HG03097 (cell line): ENCODE results near the gene LSAMP.

ENCODE experiments used
- ATAC-seq: cut with Tn5 transposase; IDR thresholded peaks from one replicate; pipeline ENCODE4 v1.9.1; 2021; ENCODE audit not compliant: unreplicated experiment, low FRiP score

The LSAMP gene

GRCh38 chr3:116300226-116300625, 145.1 kb downstream of the LSAMP start:
- ATAC-seq: no peak

GRCh38 chr3:116299646-116300081, 145.6 kb downstream of the LSAMP start:
- no peak for ATAC-seq

DNA sequence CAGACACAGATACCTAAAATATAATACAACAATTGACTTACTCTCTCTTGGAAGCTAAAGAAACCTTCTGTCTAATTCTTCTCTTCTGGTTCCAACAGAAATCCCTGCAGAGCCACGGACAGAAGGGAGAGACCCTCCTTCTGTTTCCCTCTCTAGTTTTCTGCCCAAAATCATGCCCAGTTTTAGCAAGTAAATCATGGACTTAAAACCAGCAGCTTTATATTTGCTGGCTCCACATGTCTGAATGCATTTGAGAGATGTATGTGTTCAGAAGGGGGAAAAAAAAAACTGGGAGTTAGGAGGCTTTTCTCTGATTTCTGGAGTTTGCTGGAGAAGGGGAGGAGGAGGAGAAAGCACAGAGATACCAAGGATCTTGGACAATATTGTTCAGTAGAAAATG, 147.1 kb downstream of the LSAMP start:
- no peak for ATAC-seq

GRCh38 chr3:116291141-116291540, 154.1 kb downstream of the LSAMP start:
- no peak for ATAC-seq

GRCh38 chr3:116288485-116288884, 156.8 kb downstream of the LSAMP start:
- no peak for ATAC-seq

GRCh38 chr3:116285781-116286421, 159.4 kb downstream of the LSAMP start:
- no peak for ATAC-seq

DNA sequence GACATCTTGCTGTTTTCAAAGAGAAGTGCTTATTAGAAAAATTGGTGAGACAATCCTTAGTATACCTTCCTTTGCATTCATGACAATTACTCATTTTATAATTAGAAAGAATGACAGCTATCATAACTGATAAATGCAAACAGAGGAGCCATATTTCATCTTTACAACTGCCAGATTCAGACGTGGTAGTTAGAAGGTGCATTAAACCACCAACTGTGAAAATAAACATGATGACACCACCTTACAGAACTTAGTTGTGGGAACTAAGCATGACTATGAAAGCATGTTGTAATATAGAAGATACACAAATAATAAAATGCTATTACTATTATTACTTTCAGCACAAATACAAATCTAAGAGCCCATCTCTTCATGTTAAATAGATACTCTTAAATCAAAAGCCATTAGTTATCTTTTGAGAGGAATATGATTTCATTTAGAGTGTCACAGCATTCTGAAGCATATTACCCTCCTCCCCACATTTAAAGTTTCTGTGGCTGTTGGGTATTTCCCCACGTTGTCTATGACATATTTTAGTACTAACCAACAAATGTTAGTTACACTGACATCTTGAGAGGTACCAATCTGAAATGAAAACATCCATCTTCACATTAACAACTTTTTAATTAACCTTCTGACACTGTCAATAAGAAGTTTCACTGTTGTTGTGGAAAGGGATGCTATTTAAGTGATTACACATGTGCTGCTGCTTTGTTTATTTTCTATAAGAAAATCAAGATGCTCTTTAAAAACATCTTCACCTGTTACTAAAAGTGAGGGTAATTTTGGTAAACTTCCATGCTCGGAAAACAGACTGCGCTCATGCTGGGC, 163.8 kb downstream of the LSAMP start:
- no peak for ATAC-seq

DNA sequence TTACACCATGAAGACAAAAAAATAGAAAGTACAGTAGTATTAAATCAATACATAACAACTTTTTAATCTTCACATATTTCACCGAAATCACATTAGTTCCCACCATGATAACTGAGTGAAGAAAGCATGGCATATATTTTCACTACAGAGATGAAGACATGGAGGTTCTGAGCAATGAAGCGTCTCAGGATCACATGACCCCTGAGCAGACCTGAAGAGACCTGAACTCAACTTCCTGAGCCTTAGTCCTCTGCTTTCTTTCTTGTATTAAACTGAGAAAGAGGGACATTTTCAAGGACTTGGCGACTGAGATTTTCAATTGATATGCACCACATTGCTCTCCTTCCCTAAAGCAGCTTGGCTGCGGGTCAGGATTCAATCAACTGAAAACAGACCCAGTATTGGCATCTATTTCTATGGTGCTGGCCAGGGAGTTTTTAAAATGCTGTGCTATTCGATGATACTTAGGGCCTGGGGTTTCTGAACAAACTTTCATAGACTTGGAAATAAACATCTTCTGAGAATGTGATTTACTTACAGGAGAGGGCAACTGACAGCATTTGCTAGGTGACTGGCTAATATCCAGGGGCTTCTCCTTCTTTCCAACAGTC, 165.1 kb downstream of the LSAMP start:
- no peak for ATAC-seq

DNA sequence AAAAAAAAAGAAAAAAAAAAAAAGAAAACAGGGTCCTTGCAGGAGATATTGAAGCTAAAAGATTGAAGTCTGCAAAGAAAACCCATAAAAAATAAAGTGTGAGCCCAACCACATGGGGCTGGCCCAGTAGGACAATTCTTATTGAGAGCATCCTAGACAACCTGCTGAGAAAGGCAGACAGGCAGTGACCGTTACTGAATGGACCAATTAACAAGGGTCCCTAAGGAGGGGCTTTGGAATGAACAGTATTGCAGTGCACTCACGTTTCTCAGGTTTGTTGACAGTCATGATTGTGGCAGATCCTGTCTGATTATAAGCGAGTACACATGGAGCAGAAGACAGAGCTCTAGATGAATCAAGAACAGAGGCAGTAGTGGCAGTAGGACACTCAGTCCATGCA, 168.6 kb downstream of the LSAMP start:
- ATAC-seq: no peak

GRCh38 chr3:116270056-116270455, 175.2 kb downstream of the LSAMP start:
- ATAC-seq: no peak

GRCh38 chr3:116267116-116267515, 178.2 kb downstream of the LSAMP start:
- ATAC-seq: no peak

DNA sequence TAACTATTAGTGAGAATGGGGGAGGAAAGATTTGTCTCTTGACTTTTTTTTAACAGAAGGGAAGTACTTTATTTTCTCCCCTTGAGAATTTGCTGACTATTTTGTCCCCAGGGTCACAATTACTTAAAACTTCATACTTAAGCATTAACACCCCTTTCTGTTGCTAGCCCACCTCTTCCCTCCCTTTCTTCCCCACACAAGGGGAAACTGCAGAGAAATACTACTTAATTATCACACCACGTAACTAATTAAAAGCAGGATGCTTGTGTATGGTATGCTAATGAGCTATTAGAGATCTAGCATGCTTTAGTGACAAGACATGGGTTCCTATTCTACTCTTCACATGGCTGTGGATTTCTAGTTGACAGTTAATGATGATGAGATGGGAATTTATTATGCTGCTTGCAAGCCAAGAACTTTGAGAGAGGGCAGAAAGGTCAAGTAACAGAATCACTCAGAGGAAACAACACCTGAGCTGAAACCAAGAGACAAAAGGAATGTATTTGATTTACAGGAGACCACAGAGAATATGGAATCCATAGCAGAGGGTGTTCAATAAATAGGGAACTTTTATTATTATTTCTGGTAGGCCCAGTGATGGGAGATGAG, 179.2 kb downstream of the LSAMP start:
- no peak for ATAC-seq

DNA sequence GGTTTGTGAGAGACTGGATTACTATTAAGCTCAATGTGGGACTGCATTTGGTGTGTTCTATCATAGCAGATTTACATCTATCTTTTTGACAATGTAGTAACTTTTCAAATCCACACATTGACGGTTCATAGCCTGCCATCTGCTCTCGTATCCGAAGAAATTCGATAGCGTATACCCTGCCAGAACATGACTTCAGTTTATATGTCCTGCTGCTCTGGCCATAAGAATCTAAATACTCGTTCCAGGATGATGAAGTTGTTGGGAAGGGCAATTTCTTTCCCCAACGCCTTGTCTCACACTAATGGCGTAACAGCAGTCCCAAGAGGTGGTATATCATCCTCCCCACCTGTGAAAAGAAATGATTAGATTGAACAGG, 180.0 kb downstream of the LSAMP start:
- ATAC-seq: no peak

GRCh38 chr3:116264546-116265319, 180.6 kb downstream of the LSAMP start:
- no peak for ATAC-seq

- no peak for ATAC-seq
These were observed 181.3 kb downstream of the LSAMP start for GRCh38 chr3:116263842-116264545.

DNA sequence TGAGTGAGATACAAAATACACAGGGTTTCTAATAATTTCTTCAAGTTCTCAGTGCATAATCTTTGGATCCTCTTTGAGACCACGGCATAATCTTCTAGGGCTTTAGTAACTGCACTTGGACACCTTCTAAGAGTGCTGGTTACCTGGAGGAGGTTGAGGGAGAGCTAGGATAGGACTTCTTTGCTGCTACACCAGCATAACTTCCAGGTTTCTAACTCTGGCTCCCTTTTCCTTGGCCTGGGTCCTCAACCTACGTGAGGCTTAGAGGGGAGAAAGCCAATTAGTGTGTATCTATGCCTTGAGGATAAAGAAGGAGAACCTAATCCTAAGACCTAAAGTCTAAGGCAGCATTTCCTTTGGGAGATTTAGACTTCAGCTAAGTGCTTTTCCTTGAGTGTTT, 184.8 kb downstream of the LSAMP start:
- no peak for ATAC-seq

- ATAC-seq: no peak
These were observed 185.3 kb downstream of the LSAMP start for GRCh38 chr3:116259984-116260383.

DNA sequence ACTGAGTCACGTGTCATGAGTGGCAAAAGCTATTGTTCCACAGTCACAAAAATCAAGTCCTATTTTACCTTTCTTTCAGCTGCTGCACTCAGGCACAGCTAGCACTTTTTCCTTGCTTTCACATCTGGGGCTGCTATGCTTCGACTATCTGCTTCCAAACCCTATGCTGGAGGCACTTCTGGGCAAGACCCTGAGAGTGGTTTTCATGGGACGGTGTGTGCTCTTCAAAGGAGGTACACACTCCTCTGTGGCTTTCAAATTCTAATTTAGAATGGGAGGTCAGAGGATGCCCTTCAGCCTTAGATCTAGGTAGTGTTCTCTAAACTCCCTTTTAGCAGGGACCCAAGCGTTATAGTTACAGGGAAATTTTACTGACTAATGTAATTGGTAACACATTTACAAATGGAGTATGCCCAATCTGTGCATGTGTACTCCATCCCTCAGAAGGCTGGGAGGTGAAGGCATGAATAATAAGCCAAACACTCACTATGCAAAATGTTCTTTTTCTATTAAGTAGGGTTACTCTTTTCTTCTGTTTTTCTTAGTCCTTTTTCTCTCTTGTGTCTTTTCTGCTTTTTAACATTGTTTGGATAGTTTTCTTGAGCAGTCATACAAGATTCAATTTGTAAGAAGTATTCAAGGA, 188.3 kb downstream of the LSAMP start:
- no peak for ATAC-seq

- ATAC-seq: no peak
These were observed 190.7 kb downstream of the LSAMP start for GRCh38 chr3:116254541-116254940.

GRCh38 chr3:116253511-116253910, 191.8 kb downstream of the LSAMP start:
- ATAC-seq: no peak
